Naive thymus-derived CD4-positive, alpha-beta T cell (primary cell): ENCODE data around the gene SLFN11. TPM values are rescaled to one million over a fixed set of nuclear protein-coding genes. Genes with fewer than 3 reads are reported as not detected.

ENCODE experiments used
- ATAC-seq: fragments of 150-1000 bp; cut with Tn5 transposase; 2 replicates; pipeline ENCODE4 v1.10.0; 2021; ENCODE audit warnings: mild to moderate bottlenecking, moderate library complexity
- CTCF ChIA-PET: fragments of 350-600 bp; sonication (Branson Sonifier 250); formaldehyde crosslinking; loops from one replicate; lab custom pipeline; 2021; ENCODE audit warnings: antibody characterized with exemption; lab: Charles Lee
- POLR2A ChIA-PET: fragments of 350-600 bp; sonication (Branson Sonifier 250); formaldehyde crosslinking; loops from one replicate; lab custom pipeline; 2021; ENCODE audit warnings: antibody characterized with exemption, inconsistent platforms; lab: Charles Lee
- DNase-seq, 9 donors: peaks; one replicate each; pipeline versions ENCODE4 v3.0.0 to v3.0.0-alpha.2; 2020 to 2022; ENCODE audit warnings: mixed read lengths in 1 of 9
- H3K27ac ChIP-seq: one replicate; pipeline ENCODE4 v1.7.0; 2013; ENCODE audit warnings: mild to moderate bottlenecking, low read depth, low read length, moderate library complexity
- H3K27me3 ChIP-seq, 2 donors: one replicate each; pipeline ENCODE4 v1.7.0; 2013; ENCODE audit warnings: low read length in 2 of 2, mild to moderate bottlenecking in 2 of 2, moderate library complexity in 2 of 2; ENCODE audit not compliant: control insufficient read depth in 2 of 2, insufficient read depth in 2 of 2
- H3K36me3 ChIP-seq, 3 experiments: 1 replicate in 2 of 3; 2 replicates in 1 of 3; pipeline ENCODE4 v1.7.0; 2013; ENCODE audit warnings: low read length in 3 of 3, mild to moderate bottlenecking in 3 of 3, moderate library complexity in 1 of 3; ENCODE audit not compliant: insufficient read depth in 3 of 3, control insufficient read depth in 2 of 3
- H3K4me1 ChIP-seq, 2 donors: one replicate each; pipeline ENCODE4 v1.7.0; 2013; ENCODE audit warnings: low read length in 2 of 2, mild to moderate bottlenecking in 2 of 2, moderate library complexity in 1 of 2; ENCODE audit not compliant: control insufficient read depth in 2 of 2, insufficient read depth in 2 of 2
- H3K4me3 ChIP-seq: 2 replicates; pipeline ENCODE4 v1.7.0; 2013; ENCODE audit warnings: mild to moderate bottlenecking, low read length
- H3K9me3 ChIP-seq, 3 experiments: 1 replicate in 2 of 3; 2 replicates in 1 of 3; pipeline ENCODE4 v1.7.0; 2013; ENCODE audit warnings: low read length in 3 of 3; ENCODE audit not compliant: control insufficient read depth in 2 of 3
- H3K27ac Mint-ChIP-seq, 9 donors: one replicate each; pipeline ENCODE4 v1.8.0; 2020 to 2022; ENCODE audit warnings: mixed read lengths in 9 of 9, mild to moderate bottlenecking in 8 of 9, moderate library complexity in 5 of 9, inconsistent platforms in 2 of 9
- H3K27me3 Mint-ChIP-seq, 5 donors: one replicate each; pipeline ENCODE4 v1.8.0; 2021 to 2022; ENCODE audit warnings: mixed read lengths in 5 of 5, mild to moderate bottlenecking in 1 of 5
- H3K36me3 Mint-ChIP-seq, 5 donors: one replicate each; pipeline ENCODE4 v1.8.0; 2020 to 2022; ENCODE audit warnings: mixed read lengths in 5 of 5, mild to moderate bottlenecking in 3 of 5, inconsistent platforms in 1 of 5
- H3K4me1 Mint-ChIP-seq, 7 donors: one replicate each; pipeline ENCODE4 v1.8.0; 2020 to 2022; ENCODE audit warnings: mixed read lengths in 7 of 7, mild to moderate bottlenecking in 3 of 7, inconsistent platforms in 1 of 7
- H3K4me3 Mint-ChIP-seq, 10 donors: one replicate each; pipeline ENCODE4 v1.8.0; 2020 to 2022; ENCODE audit warnings: mild to moderate bottlenecking in 10 of 10, mixed read lengths in 10 of 10, moderate library complexity in 6 of 10, inconsistent platforms in 2 of 10
- H3K9me3 Mint-ChIP-seq, 11 donors: one replicate each; pipeline ENCODE4 v1.8.0; 2020 to 2022; ENCODE audit warnings: mixed read lengths in 11 of 11, mild to moderate bottlenecking in 4 of 11, inconsistent platforms in 1 of 11, moderate library complexity in 1 of 11
- intact Hi-C, 2 donors: fragments of 100-400 bp; cut with micrococcal nuclease; formaldehyde crosslinking; loops; one replicate each; pipeline ENCODE4 v1.15.1; 2023
- polyA plus RNA-seq, 2 donors: library from polyadenylated mRNA; unstranded; fragments of 300-500 nt; fragmentation: Illumina TruSeq; gene quantifications; one replicate each; pipeline ENCODE4 v1.2.3, GENCODE V29; 2021
- total RNA-seq, 6 experiments: library from RNA in 5 of 6; stranded (reverse) in 5 of 6; gene quantifications; 1 replicate in 5 of 6; 2 replicates in 1 of 6; pipeline ENCODE4 v1.2.3 and lab custom pipeline; 2021 to 2026

Gene SLFN11
- total and polyA plus RNA-seq, 7 experiments from 2014 or later = 5.5 to 71.9 (median 29.7) TPM

DNA sequence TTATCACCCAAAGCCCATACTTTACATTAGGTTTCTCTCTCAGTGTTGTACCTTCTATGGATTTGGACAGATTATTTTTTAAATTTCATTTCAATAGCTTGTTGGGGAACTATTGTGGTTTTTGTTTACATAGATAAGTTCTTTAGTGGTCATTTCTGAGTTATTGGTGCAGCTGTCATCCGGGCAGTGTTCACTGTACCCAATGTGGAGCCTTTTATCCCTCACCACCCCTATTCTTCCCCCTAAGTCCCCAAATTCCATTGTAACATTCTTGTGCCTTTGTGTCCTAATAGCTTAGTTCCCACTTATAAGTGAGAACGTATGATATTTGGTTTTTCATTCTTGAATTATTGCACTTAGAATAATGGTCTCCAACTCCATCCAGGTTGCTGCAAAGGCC is 57.5 kb downstream of the SLFN11 start:
- CTCF ChIA-PET = interaction anchor here (0.6 kb wide), 1 partner anchor 173 kb away, joined by 3 read pairs; no protein-coding TSS in a partner anchor
- intact Hi-C loops = loop anchor here in 1 of 2 donors (10.0 kb wide), 1 partner anchor 489 kb away; the partner anchor contains the start of gene TAF15

GRCh38 chr17:35315283-35315682 is 58.1 kb downstream of the SLFN11 start:
- ATAC-seq (no peak), DNase-seq (no peak)
- Histone ChIP-seq H3K9me3 (no peaks in the 10 kb centered on the region), H3K27me3 (no peaks in the 10 kb centered on the region), H3K36me3 (no peaks in the 10 kb centered on the region), H3K27ac (no peak overlapping the region), H3K4me3 (no peak overlapping the region), H3K4me1 (peaks cover 12 to 13% of the 10 kb centered on the region in 2 donors)
- Mint-ChIP-seq H3K27me3 (peaks cover 0 to 6% (median 0%) of the 10 kb centered on the region in 5 donors), H3K27ac (peak overlapping the region in 8 of 9 donors; percentile 63 to 99 (median 98)), H3K36me3 (peaks cover 7 to 26% (median 12%) of the 10 kb centered on the region in 5 donors), H3K4me1 (peaks cover 45 to 77% (median 62%) of the 10 kb centered on the region in 7 donors), H3K9me3 (peaks cover 0 to 7% (median 0%) of the 10 kb centered on the region in 11 donors), H3K4me3 (peak overlapping the region; percentile 26 to 98 (median 88))
- POLR2A ChIA-PET = interaction anchor here (1.1 to 6.8 kb wide), 5 partner anchors 58 to 221 kb away, joined by 3 to 189 read pairs (median 39); partner anchors contain the start of genes SLFN11, SLFN12L and SLFN5
- intact Hi-C loops = loop anchor here in 1 of 2 donors (10.0 kb wide), 1 partner anchor 490 kb away; the partner anchor contains the start of gene TAF15
- CTCF ChIA-PET = interaction anchor here (0.6 to 0.8 kb wide), 2 partner anchors 11 to 173 kb away, joined by 3 read pairs; no protein-coding TSS in a partner anchor

More for the DNA sequence above, 57.5 kb downstream of the SLFN11 start:
- DNase-seq (no peak), ATAC-seq (no peak)
- Histone ChIP-seq H3K4me3 (no peak overlapping the region), H3K27ac (no peak overlapping the region), H3K4me1 (peaks cover 12 to 13% of the 10 kb centered on the region in 2 donors), H3K36me3 (no peaks in the 10 kb centered on the region), H3K9me3 (no peaks in the 10 kb centered on the region), H3K27me3 (no peaks in the 10 kb centered on the region)
- Mint-ChIP-seq H3K27ac (peak overlapping the region in 8 of 9 donors; percentile 27 to 99 (median 98)), H3K4me1 (peaks cover 45 to 77% (median 62%) of the 10 kb centered on the region in 7 donors), H3K27me3 (peaks cover 0 to 6% (median 0%) of the 10 kb centered on the region in 5 donors), H3K4me3 (peak overlapping the region in 4 of 10 donors; percentile 1 to 97 (median 70)), H3K9me3 (peaks cover 0 to 6% (median 0%) of the 10 kb centered on the region in 11 donors), H3K36me3 (peaks cover 7 to 28% (median 14%) of the 10 kb centered on the region in 5 donors)
- POLR2A ChIA-PET = interaction anchor here (1.8 to 6.8 kb wide), 3 partner anchors 57 to 221 kb away, joined by 5 to 189 read pairs (median 71); partner anchors contain the start of genes SLFN11, SLFN12L and SLFN5

DNA sequence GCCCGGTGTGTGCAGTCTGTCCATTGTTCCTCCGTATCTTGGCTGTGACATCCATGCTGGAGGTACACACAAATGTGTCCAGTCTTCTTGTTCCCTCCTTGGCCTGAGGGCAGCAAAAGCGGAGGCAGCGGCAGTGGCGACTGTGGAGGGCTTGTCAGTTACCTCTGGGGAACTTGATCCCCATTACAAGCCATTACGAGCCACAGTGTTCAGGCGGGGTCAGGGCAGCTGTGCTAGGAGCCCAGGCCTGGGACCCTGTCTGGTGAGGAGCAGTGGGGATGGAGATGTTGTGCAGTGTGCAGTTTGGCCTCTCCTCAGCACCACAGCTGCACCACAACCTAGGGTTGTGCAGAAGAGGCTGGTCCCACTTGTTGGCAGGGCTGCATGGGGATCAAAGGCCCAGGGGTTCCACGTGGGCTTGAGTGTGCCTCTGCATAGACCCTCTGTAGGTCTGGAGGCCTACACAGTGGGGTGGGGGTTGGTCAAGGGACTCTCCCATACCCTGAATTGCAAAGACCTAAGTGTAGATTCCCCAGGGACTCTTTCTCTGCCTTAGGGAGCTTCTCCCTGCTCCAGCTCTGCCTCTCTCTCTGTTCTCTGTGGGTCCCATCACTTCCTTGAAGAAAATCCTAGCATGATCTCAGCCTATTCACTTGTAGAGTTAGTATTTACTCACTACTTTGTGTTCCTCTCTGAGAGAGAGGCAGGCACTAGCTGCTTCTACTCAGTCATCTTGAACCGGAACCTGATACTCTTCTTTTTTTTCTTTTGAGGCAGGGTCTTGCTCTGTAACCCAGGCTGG is 58.8 kb downstream of the SLFN11 start:
- H3K27ac Mint-ChIP-seq = peak overlapping the region; percentile 94 to 99 (median 98)
- ATAC-seq (no peak), DNase-seq (no peak)
- H3K9me3 Mint-ChIP-seq = peaks cover 0 to 9% (median 0%) of the 10 kb centered on the region in 11 donors
- H3K27me3 ChIP-seq = no peaks in the 10 kb centered on the region
- H3K4me1 Mint-ChIP-seq = peaks cover 45 to 74% (median 62%) of the 10 kb centered on the region in 7 donors
- ChIA-PET POLR2A (interaction anchor here (0.6 to 6.8 kb wide), 15 partner anchors 24 to 222 kb away, joined by 3 to 189 read pairs (median 7); partner anchors contain the start of genes SLFN11, SLFN12L and SLFN5), CTCF (interaction anchor here (0.5 to 4.3 kb wide), 6 partner anchors 12 to 219 kb away, joined by 3 to 111 read pairs (median 3); partner anchors contain the start of gene SLFN12L)
- peaks cover 4 to 23% (median 9%) of the 10 kb centered on the region in 5 donors for H3K36me3 Mint-ChIP-seq
- H3K4me1 ChIP-seq = peaks cover 12 to 13% of the 10 kb centered on the region in 2 donors
- H3K27ac ChIP-seq = peak overlapping the region; percentile 73
- intact Hi-C loops = loop anchor here (5.0 to 10.0 kb wide), 4 partner anchors 133 to 490 kb away; partner anchors contain the start of genes AP2B1 (in 1 of the 2), PEX12 (in 1 of the 2), SLFN13 (in 1 of the 2) and TAF15 (in 1 of the 2)
- H3K4me3 ChIP-seq = peak overlapping the region; percentile 70
- no peaks in the 10 kb centered on the region for H3K36me3 ChIP-seq
- peaks cover 0 to 6% (median 0%) of the 10 kb centered on the region in 5 donors for H3K27me3 Mint-ChIP-seq
- peak overlapping the region; percentile 88 to 98 (median 96) for H3K4me3 Mint-ChIP-seq
- H3K9me3 ChIP-seq = no peaks in the 10 kb centered on the region

DNA sequence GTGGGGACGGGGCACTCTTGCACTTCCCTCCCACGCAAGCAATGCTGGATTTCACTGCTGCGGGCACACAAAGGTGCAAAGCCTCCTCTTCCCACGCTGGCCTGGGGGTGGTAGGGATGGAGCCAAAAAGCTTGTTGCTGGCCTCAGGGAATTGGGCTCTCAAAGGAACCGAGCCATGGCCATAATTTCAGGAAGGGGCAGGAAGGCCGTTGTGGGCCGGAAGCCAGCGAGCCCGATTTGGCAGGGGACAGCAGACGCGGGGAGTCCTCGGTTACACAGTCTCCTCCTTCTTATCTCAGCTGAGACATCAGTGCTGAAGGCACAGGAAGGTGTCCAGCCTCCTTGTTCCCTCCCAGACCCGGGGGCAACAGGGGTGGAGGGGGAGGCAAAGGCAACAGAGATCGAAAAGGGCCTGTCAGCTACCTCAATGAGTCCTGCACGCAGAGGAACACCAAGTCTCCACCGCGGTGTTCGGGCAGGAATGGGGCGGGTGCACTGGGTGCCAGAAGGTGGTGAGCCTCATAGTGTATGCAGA is 59.5 kb downstream of the SLFN11 start:
- Histone ChIP-seq H3K4me3 (peak overlapping the region; percentile 70), H3K4me1 (peaks cover 12 to 13% of the 10 kb centered on the region in 2 donors), H3K9me3 (no peaks in the 10 kb centered on the region), H3K27me3 (no peaks in the 10 kb centered on the region), H3K27ac (peak overlapping the region; percentile 73), H3K36me3 (no peaks in the 10 kb centered on the region)
- Mint-ChIP-seq H3K36me3 (peaks cover 0 to 25% (median 4%) of the 10 kb centered on the region in 5 donors), H3K4me1 (peaks cover 41 to 76% (median 63%) of the 10 kb centered on the region in 7 donors), H3K27ac (peak overlapping the region; percentile 94 to 99 (median 98)), H3K4me3 (peak overlapping the region; percentile 88 to 98 (median 96)), H3K9me3 (peaks cover 0 to 12% (median 0%) of the 10 kb centered on the region in 11 donors), H3K27me3 (peaks cover 0 to 6% (median 0%) of the 10 kb centered on the region in 5 donors)
- ChIA-PET CTCF (interaction anchor here (0.5 to 4.3 kb wide), 15 partner anchors 29 to 264 kb away, joined by 3 to 111 read pairs (median 5); partner anchors contain the start of genes PEX12, SLFN11 and SLFN12L), POLR2A (interaction anchor here (0.6 to 6.8 kb wide), 22 partner anchors 15 to 273 kb away, joined by 3 to 189 read pairs (median 6); partner anchors contain the start of genes AP2B1, RAD51D, SLFN11 and SLFN12L)
- DNase-seq (peak in 8 of 9 donors; percentile 6 to 32 (median 17)), ATAC-seq (no peak)
- intact Hi-C loops = loop anchor here (1.0 to 10.0 kb wide), 16 partner anchors 27 to 491 kb away; partner anchors contain the start of genes SLFN11 (in 2 of the 2), AP2B1 (in 1 of the 2), PEX12 (in 1 of the 2) and SLFN12 (in 1 of the 2)

DNA sequence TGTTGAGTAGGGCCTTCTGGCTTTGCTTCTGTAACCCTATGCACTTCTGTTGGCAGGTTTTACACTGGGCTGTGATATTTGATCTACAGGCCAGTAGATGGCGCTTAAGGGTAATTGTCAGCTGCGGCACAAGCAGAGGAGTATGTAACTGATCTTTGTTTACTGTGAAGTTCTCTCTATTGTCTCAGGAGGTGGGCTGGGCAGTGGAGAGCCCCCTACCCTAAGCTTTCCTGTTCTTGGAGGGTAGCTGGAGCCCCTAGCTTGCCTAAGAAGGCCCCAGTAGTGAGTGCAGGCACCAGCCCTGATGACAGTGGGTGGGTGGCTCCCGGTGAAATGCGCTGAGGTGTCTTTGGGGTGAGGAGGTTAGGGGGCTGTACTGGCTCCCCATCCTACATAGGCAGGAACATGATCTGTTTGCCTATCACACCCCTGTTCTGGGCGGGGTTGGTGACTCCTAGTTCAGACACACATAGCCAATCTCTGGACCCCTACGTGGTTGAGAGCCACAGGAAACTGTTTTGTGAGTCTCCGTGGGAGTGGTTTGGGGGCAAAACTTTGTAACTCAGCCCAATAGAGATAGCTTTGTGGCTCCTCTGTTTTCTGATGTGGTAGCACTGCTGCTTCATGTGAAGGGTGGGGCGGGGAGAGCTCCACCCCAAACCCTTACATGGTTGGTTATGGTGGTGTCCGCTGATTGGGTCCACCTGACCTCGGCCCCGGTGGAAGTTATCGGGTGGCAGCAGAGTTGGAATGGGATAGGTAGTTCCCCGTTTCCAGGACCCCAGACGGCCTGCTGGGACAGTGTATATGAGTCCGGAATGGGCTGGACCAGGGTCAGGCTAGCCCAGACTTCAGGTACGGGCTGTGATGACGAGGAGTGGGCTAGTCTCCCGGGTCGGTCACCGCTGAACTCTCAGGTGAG is 60.4 kb downstream of the SLFN11 start:
- no peaks in the 10 kb centered on the region for H3K36me3 ChIP-seq
- peaks cover 0 to 20% (median 0%) of the 10 kb centered on the region in 11 donors for H3K9me3 Mint-ChIP-seq
- peak; percentile 56 to 96 (median 90) for DNase-seq
- peaks cover 0 to 28% (median 4%) of the 10 kb centered on the region in 5 donors for H3K36me3 Mint-ChIP-seq
- H3K27ac Mint-ChIP-seq = peak overlapping the region; percentile 94 to 99 (median 98)
- ChIA-PET POLR2A (interaction anchor here (0.6 to 6.8 kb wide), 39 partner anchors 9 to 274 kb away, joined by 3 to 189 read pairs (median 5); partner anchors contain the start of genes AP2B1, PEX12, RAD51D and SLFN11), CTCF (interaction anchor here (0.6 to 4.3 kb wide), 32 partner anchors 9 to 273 kb away, joined by 3 to 111 read pairs (median 4); partner anchors contain the start of genes PEX12, SLFN11, SLFN12L and SLFN5)
- intact Hi-C loops = loop anchor here (1.0 to 10.0 kb wide), 19 partner anchors 28 to 492 kb away; partner anchors contain the start of genes SLFN11 (in 2 of the 2), AP2B1 (in 1 of the 2), PEX12 (in 1 of the 2) and SLFN12 (in 1 of the 2)
- peak overlapping the region; percentile 70 for H3K4me3 ChIP-seq
- H3K27me3 ChIP-seq = no peaks in the 10 kb centered on the region
- peak overlapping the region; percentile 88 to 98 (median 96) for H3K4me3 Mint-ChIP-seq
- peak overlapping the region; percentile 73 for H3K27ac ChIP-seq
- peaks cover 37 to 79% (median 69%) of the 10 kb centered on the region in 7 donors for H3K4me1 Mint-ChIP-seq
- H3K4me1 ChIP-seq = peaks cover 12 to 13% of the 10 kb centered on the region in 2 donors
- peak; percentile 93 for ATAC-seq
- H3K9me3 ChIP-seq = no peaks in the 10 kb centered on the region
- H3K27me3 Mint-ChIP-seq = peaks cover 0 to 5% (median 0%) of the 10 kb centered on the region in 5 donors
